Tibial nerve (tissue), 4 donors: ENCODE data around the gene MAGED2.
"Not testable (repeated sequence)": the region's sequence is repeated elsewhere in the genome, so short reads cannot be mapped to it uniquely, and the experiment has no call there.

Experiments used
- CTCF ChIP-seq, 5 experiments: fragments of 200-600 bp in 3 of 5; fragments of 450-650 bp in 2 of 5; sonication (generic) in 3 of 5; IDR thresholded peaks; one replicate each; pipeline ENCODE4 v1.5.1; 2016 to 2019; ENCODE audit warnings: antibody characterized with exemption in 5 of 5, mild to moderate bottlenecking in 3 of 5, moderate library complexity in 2 of 5
- EP300 ChIP-seq, 2 donors: sonication (generic); formaldehyde crosslinking; IDR thresholded peaks; one replicate each; pipeline ENCODE4 v1.6.1; 2017; ENCODE audit warnings: antibody characterized with exemption in 2 of 2, mild to moderate bottlenecking in 1 of 2
- POLR2A ChIP-seq, 2 donors: fragments of 450-650 bp; IDR thresholded peaks; one replicate each; pipeline ENCODE4 v1.6.1; 2017; ENCODE audit warnings: antibody characterized with exemption in 2 of 2, mild to moderate bottlenecking in 2 of 2, moderate library complexity in 2 of 2

- TF ChIP-seq CTCF, EP300, POLR2A (IDR thresholded peaks at IDR 0.05): not testable (repeated sequence)
Measured at GRCh38 chrX:54774391-54775094, 33.0 kb upstream of the MAGED2 start.
